Spleen (tissue), 11 donors: ENCODE data around the gene MT1H. TPM values are rescaled to one million over a fixed set of nuclear protein-coding genes. Genes with fewer than 3 reads are reported as not detected.
A peak's percentile ranks its signal among the peaks of the same experiment; 100 is the strongest.

Experiments used
- DNase-seq: peaks from one replicate; pipeline ENCODE4 v3.0.0-alpha.2; 2020
- H3K27ac ChIP-seq, 8 donors: fragments of 200-600 bp; sonication (generic) in 7 of 8; 1 replicate in 4 of 8; 2 replicates in 4 of 8; pipeline versions ENCODE4 v1.5.0 to v1.8.0; 2016 to 2021; ENCODE audit warnings: inconsistent platforms in 4 of 8, mild to moderate bottlenecking in 4 of 8, moderate library complexity in 1 of 8
- H3K27me3 ChIP-seq, 7 donors: fragments of 200-600 bp; sonication (generic) in 6 of 7; replicated peaks in 1 of 7; 1 replicate in 4 of 7; 2 replicates in 3 of 7; pipeline versions ENCODE4 v1.5.0 to v1.8.0; 2016 to 2021; ENCODE audit warnings: inconsistent platforms in 3 of 7, mild to moderate bottlenecking in 1 of 7
- H3K36me3 ChIP-seq, 6 donors: fragments of 200-600 bp; sonication (generic) in 5 of 6; 1 replicate in 4 of 6; 2 replicates in 2 of 6; pipeline versions ENCODE4 v1.5.0 to v1.8.0; 2016 to 2021; ENCODE audit warnings: inconsistent platforms in 2 of 6
- H3K4me1 ChIP-seq, 6 donors: fragments of 200-600 bp; sonication (generic) in 5 of 6; 1 replicate in 3 of 6; 2 replicates in 3 of 6; pipeline versions ENCODE4 v1.5.0 to v1.8.0; 2016 to 2021; ENCODE audit warnings: inconsistent platforms in 3 of 6
- H3K4me3 ChIP-seq, 8 donors: fragments of 200-600 bp; sonication (generic) in 7 of 8; 1 replicate in 4 of 8; 2 replicates in 4 of 8; pipeline versions ENCODE4 v1.5.0 to v1.8.0; 2016 to 2021; ENCODE audit warnings: inconsistent platforms in 4 of 8, mild to moderate bottlenecking in 4 of 8, moderate library complexity in 2 of 8
- H3K9me3 ChIP-seq, 8 donors: fragments of 200-600 bp; sonication (generic) in 7 of 8; 1 replicate in 4 of 8; 2 replicates in 4 of 8; pipeline versions ENCODE4 v1.5.0 to v1.8.0; 2016 to 2021; ENCODE audit warnings: inconsistent platforms in 4 of 8
- POLR2A ChIP-seq, 3 donors: fragments of 450-650 bp; IDR thresholded peaks; one replicate each; pipeline ENCODE4 v1.5.1; 2017; ENCODE audit warnings: antibody characterized with exemption in 3 of 3, mild to moderate bottlenecking in 1 of 3
- POLR2AphosphoS5 ChIP-seq, 3 donors: sonication (generic); formaldehyde crosslinking; IDR thresholded peaks; one replicate each; pipeline ENCODE4 v1.5.1; 2017; ENCODE audit warnings: antibody characterized with exemption in 3 of 3
- WGBS, 5 donors: extraction: QIAGEN DNeasy Blood & Tissue Kit in 3 of 5; methylation state at CpG; one replicate each; pipeline versions ENCODE4 v1.1.5 to v1.1.7; 2013 to 2018; 5-methylcytosine and 5-hydroxymethylcytosine counted together
- intact Hi-C: fragments of 100-400 bp; cut with DNase I; formaldehyde crosslinking; loops from one replicate; pipeline ENCODE4 v1.15.0; 2023; ENCODE audit warnings: low total_unique reads
- polyA plus RNA-seq, 3 donors: library from polyadenylated mRNA; stranded (reverse); fragments of 200-250 nt; gene quantifications; one replicate each; pipeline ENCODE4 v1.2.1, GENCODE V29; 2013
- total RNA-seq, 7 donors: library from RNA; depleted of rRNA in 3 of 7; stranded (reverse); fragments of >200 nt in 3 of 7; fragmentation: NEBNext Ultra II Directional in 4 of 7; extraction: Animal tissue kit (Norgen Biotek cat#: 25700) in 4 of 7; gene quantifications; one replicate each; pipeline versions ENCODE4 v1.1.0 to v1.2.1, GENCODE V29; 2016 to 2021
- TF ChIP-seq, protein P1 (sequence below), 11 experiments: fragments of 200-600 bp in 7 of 11; fragments of 450-650 bp in 4 of 11; sonication (generic) in 4 of 11; IDR thresholded peaks in 8 of 11; conservative IDR thresholded peaks in 3 of 11; 1 replicate in 7 of 11; 2 replicates in 4 of 11; pipeline versions ENCODE4 v1.4.0 to v1.8.0; 2016 to 2021; ENCODE audit warnings: antibody characterized with exemption in 11 of 11, inconsistent platforms in 4 of 11, mild to moderate bottlenecking in 1 of 11
- donor health status: healthy with polysubstance abuse.
- donor health status: DM: no; HTN: no; CAD: no; lungs with moderate emphysema.
- donor health status: DM: no; HTN: no; CAD: no.
- donor health status: Bipolar disorder and iron deficiency.
- donor health status: healthy.
- donor health status: DM: no; HTN: no; CAD: no.
- donor health status: DM: yes; HTN: yes; CAD: no.

Gene MT1H
- total and polyA plus RNA-seq, 10 donors: 0.54 to 1.1 (median 0.96) TPM; not detected in 7

DNA sequence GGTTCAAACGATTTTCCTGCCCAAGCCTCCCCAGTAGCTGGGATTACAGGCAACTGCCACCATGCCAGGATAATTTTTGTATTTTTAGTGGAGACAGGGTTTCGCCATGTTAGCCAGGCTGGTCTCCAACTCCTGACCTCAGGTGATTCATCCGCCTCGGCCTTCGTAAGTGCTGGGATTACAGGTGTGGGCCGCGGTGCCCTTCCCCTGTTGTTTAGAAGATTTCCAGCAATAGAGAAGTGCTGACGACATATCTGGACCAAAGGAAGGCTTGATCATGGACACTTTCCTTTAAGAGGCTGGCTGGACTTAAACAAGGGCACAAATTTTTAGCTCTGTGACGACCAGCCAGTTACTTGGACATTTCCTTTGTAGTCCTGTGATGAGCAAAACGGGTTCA is 38.4 kb upstream of the MT1H start:
- H3K36me3 ChIP-seq: no peaks in the 10 kb centered on the region
- no peak overlapping the region for H3K4me3 ChIP-seq
- TF ChIP-seq, protein P1, sequence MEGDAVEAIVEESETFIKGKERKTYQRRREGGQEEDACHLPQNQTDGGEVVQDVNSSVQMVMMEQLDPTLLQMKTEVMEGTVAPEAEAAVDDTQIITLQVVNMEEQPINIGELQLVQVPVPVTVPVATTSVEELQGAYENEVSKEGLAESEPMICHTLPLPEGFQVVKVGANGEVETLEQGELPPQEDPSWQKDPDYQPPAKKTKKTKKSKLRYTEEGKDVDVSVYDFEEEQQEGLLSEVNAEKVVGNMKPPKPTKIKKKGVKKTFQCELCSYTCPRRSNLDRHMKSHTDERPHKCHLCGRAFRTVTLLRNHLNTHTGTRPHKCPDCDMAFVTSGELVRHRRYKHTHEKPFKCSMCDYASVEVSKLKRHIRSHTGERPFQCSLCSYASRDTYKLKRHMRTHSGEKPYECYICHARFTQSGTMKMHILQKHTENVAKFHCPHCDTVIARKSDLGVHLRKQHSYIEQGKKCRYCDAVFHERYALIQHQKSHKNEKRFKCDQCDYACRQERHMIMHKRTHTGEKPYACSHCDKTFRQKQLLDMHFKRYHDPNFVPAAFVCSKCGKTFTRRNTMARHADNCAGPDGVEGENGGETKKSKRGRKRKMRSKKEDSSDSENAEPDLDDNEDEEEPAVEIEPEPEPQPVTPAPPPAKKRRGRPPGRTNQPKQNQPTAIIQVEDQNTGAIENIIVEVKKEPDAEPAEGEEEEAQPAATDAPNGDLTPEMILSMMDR (IDR thresholded peaks at IDR 0.05 in 8 of 11, conservative IDR thresholded peaks at IDR 0.05 in 3 of 11): no peak
- TF ChIP-seq POLR2AphosphoS5 (IDR thresholded peaks at IDR 0.05): no peak
- no peak for TF ChIP-seq POLR2A (IDR thresholded peaks at IDR 0.05)
- peaks cover 9 to 64% (median 32%) of the 10 kb centered on the region in 6 donors for H3K4me1 ChIP-seq
- no peak for DNase-seq
- H3K9me3 ChIP-seq: no peaks in the 10 kb centered on the region
- 83 to 89% (median 87%) methylated on average over 10 of the region's 10 CpGs for WGBS, 5 donors
- intact Hi-C loops: no loop called here
- peak overlapping the region in 1 of 8 donors; percentile 57 for H3K27ac ChIP-seq
- peaks cover 5 to 68% (median 47%) of the 10 kb centered on the region in 7 donors for H3K27me3 ChIP-seq

DNA sequence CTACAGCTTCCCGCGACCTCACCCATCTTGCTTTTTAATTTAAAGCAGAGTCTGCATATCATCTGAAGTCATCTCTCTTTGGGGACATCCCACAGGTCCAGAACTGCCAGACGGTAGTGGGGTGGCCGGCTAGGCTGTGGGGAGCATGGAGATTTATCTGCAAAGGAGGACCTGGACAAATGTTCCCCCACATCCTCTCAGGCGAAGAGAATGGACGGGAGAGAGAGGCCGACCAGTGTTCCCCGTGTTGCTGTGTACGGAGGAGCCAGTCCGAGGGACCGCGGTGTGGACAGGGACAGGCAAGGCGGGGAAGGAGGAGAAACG is 37.8 kb upstream of the MT1H start:
- WGBS, 5 donors: 25 to 35% (median 30%) methylated on average over 12 to 14 of the region's 14 CpGs
- no peak for DNase-seq
- peaks cover 5 to 68% (median 49%) of the 10 kb centered on the region in 7 donors for H3K27me3 ChIP-seq
- H3K27ac ChIP-seq: peak overlapping the region in 5 of 8 donors; percentile 51 to 69 (median 63)
- no peaks in the 10 kb centered on the region for H3K9me3 ChIP-seq
- H3K4me1 ChIP-seq: peaks cover 9 to 58% (median 31%) of the 10 kb centered on the region in 6 donors
- intact Hi-C loops: no loop called here
- H3K4me3 ChIP-seq: peak overlapping the region; percentile 30 to 65 (median 40)
- TF ChIP-seq POLR2A (IDR thresholded peaks at IDR 0.05) (no peak), POLR2AphosphoS5 (IDR thresholded peaks at IDR 0.05) (no peak)
- TF ChIP-seq, protein P1 (IDR thresholded peaks at IDR 0.05 in 8 of 11, conservative IDR thresholded peaks at IDR 0.05 in 3 of 11): no peak
- no peaks in the 10 kb centered on the region for H3K36me3 ChIP-seq

DNA sequence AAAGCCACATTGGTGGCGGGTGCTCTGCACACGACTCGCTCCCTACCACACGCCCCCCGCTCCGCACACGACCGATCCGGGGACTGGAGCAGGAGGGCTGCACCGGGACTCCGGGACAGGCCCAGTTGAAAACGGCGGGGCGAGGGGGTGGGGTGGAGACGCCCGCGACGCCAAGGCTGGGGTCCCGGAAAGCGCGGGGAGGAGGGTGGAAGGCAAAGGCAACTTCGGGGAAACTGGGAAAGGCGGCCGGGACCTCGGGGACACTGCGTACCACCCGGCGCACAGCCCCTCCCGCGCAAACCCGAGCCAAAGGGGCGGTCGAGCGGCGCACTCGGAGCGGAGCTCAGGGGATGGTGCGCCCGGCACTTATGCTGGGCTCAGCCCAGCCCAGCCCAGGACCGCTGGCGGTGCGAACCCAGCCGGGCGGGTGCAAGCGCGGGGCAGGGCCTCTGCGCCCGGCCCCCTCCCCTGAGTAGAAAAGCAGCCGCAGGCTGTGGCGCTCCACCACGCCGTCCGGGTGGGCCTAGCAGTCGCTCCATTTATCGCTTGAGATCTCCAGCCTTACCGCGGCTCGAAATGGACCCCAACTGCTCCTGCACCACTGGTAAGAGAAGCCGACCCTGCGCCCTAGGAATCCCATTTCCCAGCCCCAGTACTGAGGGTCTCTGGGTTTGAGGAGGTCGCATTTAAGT is 37.3 kb upstream of the MT1H start, which contains the start of gene MT1M:
MT1M (plus strand) TSS at position 504 of the 692 bp plus-strand sequence; CDS start at position 577, 73 bp downstream.
- no peak for DNase-seq
- H3K27me3 ChIP-seq: peaks cover 5 to 68% (median 51%) of the 10 kb centered on the region in 7 donors
- H3K27ac ChIP-seq: peak within 1 kb of the TSS in 7 of 8 donors; percentile 5 to 69 (median 57)
- no peaks in the 10 kb centered on the region for H3K36me3 ChIP-seq
- peaks cover 9 to 55% (median 31%) of the 10 kb centered on the region in 6 donors for H3K4me1 ChIP-seq
- peak within 1 kb of the TSS; percentile 30 to 65 (median 40) for H3K4me3 ChIP-seq
- WGBS, 5 donors: 1 to 8% (median 2%) methylated on average over 22 to 61 of the region's 61 CpGs
- TF ChIP-seq POLR2A (IDR thresholded peaks at IDR 0.05) (no peak), POLR2AphosphoS5 (IDR thresholded peaks at IDR 0.05) (peak; percentile 29 to 89 (median 75))
- intact Hi-C loops: no loop called here
- no peaks in the 10 kb centered on the region for H3K9me3 ChIP-seq

DNA sequence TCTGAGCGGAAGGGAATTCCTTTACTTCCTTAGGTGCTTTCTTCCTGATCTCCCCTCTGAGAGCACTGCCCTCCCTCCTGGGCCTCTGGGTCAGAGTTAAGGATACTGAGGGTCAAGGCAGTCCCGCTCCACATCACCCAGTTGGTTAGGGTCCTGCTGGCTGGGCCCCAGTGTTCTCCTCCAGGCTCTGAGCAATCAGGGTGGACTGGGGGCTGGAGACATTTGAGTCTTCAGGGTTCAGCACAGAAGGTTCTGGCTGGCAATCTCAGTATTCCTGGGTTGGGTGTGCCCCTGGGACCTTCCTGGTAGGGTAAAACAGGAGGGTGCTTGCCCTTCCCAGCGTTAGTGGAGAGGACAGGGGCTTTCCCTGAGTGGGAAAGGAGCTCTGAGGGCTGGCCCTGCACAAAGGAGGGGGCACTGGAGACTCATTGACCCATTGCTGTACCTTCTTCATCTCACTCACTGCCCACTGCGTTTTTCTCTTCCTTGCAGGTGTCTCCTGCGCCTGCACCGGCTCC is 36.7 kb upstream of the MT1H start:
- 26 to 36% (median 31%) methylated on average over 6 of the region's 6 CpGs for WGBS, 5 donors
- peaks cover 9 to 57% (median 33%) of the 10 kb centered on the region in 6 donors for H3K4me1 ChIP-seq
- peak overlapping the region in 5 of 8 donors; percentile 51 to 69 (median 63) for H3K27ac ChIP-seq
- H3K9me3 ChIP-seq: no peaks in the 10 kb centered on the region
- peaks cover 5 to 71% (median 57%) of the 10 kb centered on the region in 7 donors for H3K27me3 ChIP-seq
- H3K36me3 ChIP-seq: no peaks in the 10 kb centered on the region
- intact Hi-C loops: no loop called here
- peak overlapping the region in 6 of 8 donors; percentile 33 to 65 (median 44) for H3K4me3 ChIP-seq
- TF ChIP-seq, protein P1 (IDR thresholded peaks at IDR 0.05 in 8 of 11, conservative IDR thresholded peaks at IDR 0.05 in 3 of 11): no peak
- no peak for TF ChIP-seq POLR2A (IDR thresholded peaks at IDR 0.05)
- no peak for TF ChIP-seq POLR2AphosphoS5 (IDR thresholded peaks at IDR 0.05)
- no peak for DNase-seq
